PC-9 (cell line): ENCODE data around the gene APOBEC3B. TPM values are rescaled to one million over a fixed set of nuclear protein-coding genes. Genes with fewer than 3 reads are reported as not detected.
"Not testable (repeated sequence)": the region's sequence is repeated elsewhere in the genome, so short reads cannot be mapped to it uniquely, and the experiment has no call there.

ENCODE experiments used
- BruUV-seq: library from RNA; stranded (reverse); fragments of 400-500 nt; replicated peaks from 2 replicates; lab custom pipeline; 2021; lab: Mats Ljungman, UMichigan
- CTCF ChIA-PET: fragments of 300-600 bp; sonication (Branson Sonifier 250); formaldehyde crosslinking; loops from one replicate; lab custom pipeline; 2022; ENCODE audit warnings: antibody characterized with exemption; lab: Charles Lee
- POLR2A ChIA-PET: fragments of 300-600 bp; sonication (Branson Sonifier 250); formaldehyde crosslinking; loops from one replicate; lab custom pipeline; 2022; ENCODE audit warnings: antibody characterized with exemption; ENCODE audit not compliant: unreplicated experiment; lab: Charles Lee
- DNase-seq, 2 experiments: peaks; one replicate each; pipeline versions ENCODE4 v3.0.0 to v3.0.0-alpha.2; 2015 to 2022; ENCODE audit warnings: mixed read lengths in 1 of 2
- H2AFZ ChIP-seq: fragments of 200-600 bp; sonication (generic); 2 replicates; pipeline ENCODE4 v1.8.1; 2017; ENCODE audit warnings: antibody characterized with exemption
- H3F3A ChIP-seq: fragments of 200-600 bp; sonication (generic); 2 replicates; pipeline ENCODE4 v1.8.1; 2017; ENCODE audit warnings: antibody characterized with exemption, mild to moderate bottlenecking, low read depth; ENCODE audit not compliant: insufficient read depth
- H3K27ac ChIP-seq: fragments of 200-600 bp; sonication (generic); 2 replicates; pipeline ENCODE4 v1.6.1; 2016; ENCODE audit warnings: mixed run types
- H3K27me3 ChIP-seq: fragments of 200-600 bp; sonication (generic); 2 replicates; pipeline ENCODE4 v1.6.1; 2016; ENCODE audit warnings: low read depth, mixed run types; ENCODE audit not compliant: insufficient read depth
- H3K36me3 ChIP-seq: fragments of 200-600 bp; sonication (generic); 2 replicates; pipeline ENCODE4 v1.6.1; 2016; ENCODE audit warnings: low read depth, mixed run types
- H3K4me1 ChIP-seq: fragments of 200-600 bp; sonication (generic); replicated peaks from 2 replicates; pipeline ENCODE4 v1.6.1; 2016; ENCODE audit warnings: mixed run types; ENCODE audit not compliant: insufficient read depth
- H3K4me2 ChIP-seq: fragments of 200-600 bp; sonication (generic); 2 replicates; pipeline ENCODE4 v1.6.1; 2017; ENCODE audit warnings: mixed run types
- H3K4me3 ChIP-seq: fragments of 200-600 bp; sonication (generic); 2 replicates; pipeline ENCODE4 v1.6.1; 2016; ENCODE audit warnings: mixed run types
- H3K79me2 ChIP-seq: fragments of 200-600 bp; sonication (generic); 2 replicates; pipeline ENCODE4 v1.6.1; 2017; ENCODE audit warnings: low read depth, mixed run types
- H3K9me2 ChIP-seq: fragments of 200-600 bp; sonication (generic); 2 replicates; pipeline ENCODE4 v1.8.1; 2017; ENCODE audit warnings: mild to moderate bottlenecking; ENCODE audit not compliant: insufficient read depth
- H3K9me3 ChIP-seq: fragments of 200-600 bp; sonication (generic); 2 replicates; pipeline ENCODE4 v1.8.1; 2016; ENCODE audit warnings: low read depth; ENCODE audit not compliant: insufficient read depth
- H4K20me1 ChIP-seq: fragments of 200-600 bp; sonication (generic); 2 replicates; pipeline ENCODE4 v1.8.1; 2017; ENCODE audit not compliant: insufficient read depth
- EZH2 ChIP-seq: fragments of 200-600 bp; sonication (generic); IDR thresholded peaks from 2 replicates; pipeline ENCODE4 v1.8.0; 2017; ENCODE audit warnings: antibody characterized with exemption, low read depth
- intact Hi-C: fragments of 100-400 bp; cut with micrococcal nuclease; formaldehyde crosslinking; loops from one replicate; pipeline ENCODE4 v1.10.0; 2022; ENCODE audit not compliant: unreplicated experiment
- total RNA-seq: library from RNA; stranded (reverse); gene quantifications from 2 replicates; pipeline ENCODE4 v1.2.3, GENCODE V29; 2021
- TF ChIP-seq, protein P1 (sequence below): fragments of 200-600 bp; sonication (generic); conservative IDR thresholded peaks from 2 replicates; pipeline ENCODE4 v1.6.1; 2017; ENCODE audit warnings: mixed run types, antibody characterized with exemption, mild to moderate bottlenecking, moderate library complexity

The APOBEC3B gene
- total RNA-seq, 1 experiment from 2014 or later, result 66.5 TPM

DNA sequence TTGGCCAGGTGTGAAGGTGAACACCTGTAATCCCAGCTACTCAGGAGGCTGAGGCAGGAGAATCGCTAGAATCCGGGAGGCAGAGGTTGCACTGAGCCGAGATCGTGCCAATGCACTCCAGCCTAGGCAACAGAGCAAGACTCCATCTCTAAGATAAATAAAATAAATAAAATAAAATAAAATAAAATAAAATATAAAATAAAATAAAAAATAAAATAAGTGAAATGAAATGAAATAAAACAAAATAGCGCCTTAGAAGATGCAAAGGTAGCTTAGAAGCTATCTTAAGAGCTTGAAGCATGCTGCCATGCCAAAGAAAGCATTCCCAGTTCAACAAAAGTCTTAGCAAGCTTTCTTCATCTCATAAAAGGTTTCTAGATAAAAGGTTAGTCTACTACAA, 25.0 kb downstream of the APOBEC3B start:
- no peaks in the 10 kb centered on the region for H3K27me3 ChIP-seq
- no peak for DNase-seq
- TF ChIP-seq, protein P1, sequence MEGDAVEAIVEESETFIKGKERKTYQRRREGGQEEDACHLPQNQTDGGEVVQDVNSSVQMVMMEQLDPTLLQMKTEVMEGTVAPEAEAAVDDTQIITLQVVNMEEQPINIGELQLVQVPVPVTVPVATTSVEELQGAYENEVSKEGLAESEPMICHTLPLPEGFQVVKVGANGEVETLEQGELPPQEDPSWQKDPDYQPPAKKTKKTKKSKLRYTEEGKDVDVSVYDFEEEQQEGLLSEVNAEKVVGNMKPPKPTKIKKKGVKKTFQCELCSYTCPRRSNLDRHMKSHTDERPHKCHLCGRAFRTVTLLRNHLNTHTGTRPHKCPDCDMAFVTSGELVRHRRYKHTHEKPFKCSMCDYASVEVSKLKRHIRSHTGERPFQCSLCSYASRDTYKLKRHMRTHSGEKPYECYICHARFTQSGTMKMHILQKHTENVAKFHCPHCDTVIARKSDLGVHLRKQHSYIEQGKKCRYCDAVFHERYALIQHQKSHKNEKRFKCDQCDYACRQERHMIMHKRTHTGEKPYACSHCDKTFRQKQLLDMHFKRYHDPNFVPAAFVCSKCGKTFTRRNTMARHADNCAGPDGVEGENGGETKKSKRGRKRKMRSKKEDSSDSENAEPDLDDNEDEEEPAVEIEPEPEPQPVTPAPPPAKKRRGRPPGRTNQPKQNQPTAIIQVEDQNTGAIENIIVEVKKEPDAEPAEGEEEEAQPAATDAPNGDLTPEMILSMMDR, result no peak
- TF ChIP-seq EZH2, result no peak
- no peak overlapping the region for H3K27ac ChIP-seq
- H3K9me2 ChIP-seq, result no peaks in the 10 kb centered on the region
- no peaks in the 10 kb centered on the region for H3K9me3 ChIP-seq
- no peak overlapping the region for H2AFZ ChIP-seq
- intact Hi-C loops, result no loop called here
- BruUV-seq, result no TSS peak
- H3K79me2 ChIP-seq, result no peaks in the 10 kb centered on the region
- peaks cover 11% of the 10 kb centered on the region for H3K4me1 ChIP-seq
- no peak overlapping the region for H3K4me3 ChIP-seq
- H3K4me2 ChIP-seq, result no peak overlapping the region
- CTCF ChIA-PET, result interaction anchor here (0.6 kb wide), 2 partner anchors 95 to 104 kb away, joined by 3 to 6 read pairs; no protein-coding TSS in a partner anchor
- H4K20me1 ChIP-seq, result no peaks in the 10 kb centered on the region
- peaks cover 28% of the 10 kb centered on the region; the same call in 1 of the 2 replicates for H3F3A ChIP-seq
- POLR2A ChIA-PET, result no interaction called here
- H3K36me3 ChIP-seq, result no peaks in the 10 kb centered on the region

DNA sequence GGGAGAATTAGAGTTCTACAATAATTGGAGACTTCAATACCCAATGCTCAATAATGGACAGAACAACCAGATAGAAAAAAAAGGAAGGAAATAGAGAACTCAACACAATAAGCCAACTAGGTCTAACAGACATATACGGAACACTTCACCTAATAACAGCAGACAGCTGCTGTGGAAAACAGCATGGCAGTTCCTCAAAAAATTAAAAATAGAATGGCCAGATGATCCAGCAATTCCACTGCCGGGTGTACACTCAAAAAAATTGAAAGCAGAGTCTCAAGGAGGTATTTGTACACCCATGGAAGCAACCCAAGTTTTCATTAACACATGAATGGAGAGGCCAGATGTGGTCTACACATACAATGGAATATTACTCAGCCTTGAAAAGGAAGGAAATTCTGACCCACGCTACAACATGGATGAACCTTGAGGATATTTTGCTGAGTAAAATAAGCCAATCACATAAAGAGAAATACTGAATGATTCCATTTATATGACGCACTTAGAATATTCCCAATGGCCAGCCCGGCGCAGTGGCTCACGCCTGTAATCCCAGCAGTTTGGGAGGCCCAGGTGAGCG, 26.2 kb downstream of the APOBEC3B start:
- H3K9me3 ChIP-seq, POLR2A ChIA-PET, H2AFZ ChIP-seq, H3K27ac ChIP-seq, intact Hi-C loops, H3K27me3 ChIP-seq, BruUV-seq, H3K79me2 ChIP-seq, H3K4me2 ChIP-seq, H3K4me1 ChIP-seq, H4K20me1 ChIP-seq, DNase-seq, H3K4me3 ChIP-seq, H3K9me2 ChIP-seq, H3K36me3 ChIP-seq: not testable (repeated sequence)
- CTCF ChIA-PET, result interaction anchor here (0.7 kb wide), 1 partner anchor 148 kb away, joined by 3 read pairs; no protein-coding TSS in a partner anchor
- H3F3A ChIP-seq, result peaks cover 20% of the 10 kb centered on the region; the same call in 1 of the 2 replicates

DNA sequence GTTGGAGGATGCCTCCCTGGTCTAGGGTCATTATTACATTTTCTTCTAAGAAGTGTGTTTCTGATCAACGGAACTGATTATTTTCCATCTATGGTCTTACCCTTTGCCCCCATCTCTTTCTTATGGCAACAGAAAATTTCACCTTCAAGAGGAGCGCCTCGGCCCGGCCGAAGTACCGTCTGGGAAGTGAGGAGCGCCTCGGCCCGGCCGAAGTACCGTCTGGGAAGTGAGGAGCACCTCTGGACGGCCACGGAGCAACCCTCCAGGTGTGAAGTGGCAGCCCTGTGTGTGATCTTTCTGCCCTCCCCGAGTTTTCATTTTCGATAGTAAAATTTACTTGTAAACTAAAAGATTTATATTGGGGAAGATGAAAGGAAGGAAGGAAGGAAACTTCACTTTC, 28.8 kb downstream of the APOBEC3B start:
- no peak overlapping the region for H3K27ac ChIP-seq
- no peak for DNase-seq
- H2AFZ ChIP-seq, result no peak overlapping the region
- CTCF ChIA-PET, result no interaction called here
- no peaks in the 10 kb centered on the region for H3K9me2 ChIP-seq
- no peaks in the 10 kb centered on the region for H4K20me1 ChIP-seq
- TF ChIP-seq EZH2, result no peak
- TF ChIP-seq, protein P1, result no peak
- H3F3A ChIP-seq, result peaks cover 11% of the 10 kb centered on the region; the same call in 1 of the 2 replicates
- POLR2A ChIA-PET, result no interaction called here
- H3K9me3 ChIP-seq, result no peaks in the 10 kb centered on the region
- H3K36me3 ChIP-seq, result no peaks in the 10 kb centered on the region
- intact Hi-C loops, result loop anchor here (5.0 kb wide), 1 partner anchor 36 kb away; no protein-coding TSS in a partner anchor
- peaks cover 16% of the 10 kb centered on the region for H3K79me2 ChIP-seq
- BruUV-seq, result no TSS peak
- H3K4me3 ChIP-seq, result no peak overlapping the region
- H3K4me1 ChIP-seq, result peaks cover 18% of the 10 kb centered on the region
- no peak overlapping the region for H3K4me2 ChIP-seq
- H3K27me3 ChIP-seq, result no peaks in the 10 kb centered on the region
